ACHN (cell line): ENCODE measurements around the gene BLCAP.
A peak's percentile ranks its signal among the peaks of the same experiment; 100 is the strongest.

Experiments
- DNase-seq: peaks from one replicate; pipeline ENCODE4 v3.0.0-alpha.2; 2015
- in situ Hi-C: cut with HindIII; loops from 2 replicates; pipeline ENCODE4 v1.10.0; 2017; ENCODE audit warnings: low sequenced_read_pairs, low pct_ligation_motif_present, low pct_unique_long_range_greater_than_20kb

The BLCAP gene

DNA sequence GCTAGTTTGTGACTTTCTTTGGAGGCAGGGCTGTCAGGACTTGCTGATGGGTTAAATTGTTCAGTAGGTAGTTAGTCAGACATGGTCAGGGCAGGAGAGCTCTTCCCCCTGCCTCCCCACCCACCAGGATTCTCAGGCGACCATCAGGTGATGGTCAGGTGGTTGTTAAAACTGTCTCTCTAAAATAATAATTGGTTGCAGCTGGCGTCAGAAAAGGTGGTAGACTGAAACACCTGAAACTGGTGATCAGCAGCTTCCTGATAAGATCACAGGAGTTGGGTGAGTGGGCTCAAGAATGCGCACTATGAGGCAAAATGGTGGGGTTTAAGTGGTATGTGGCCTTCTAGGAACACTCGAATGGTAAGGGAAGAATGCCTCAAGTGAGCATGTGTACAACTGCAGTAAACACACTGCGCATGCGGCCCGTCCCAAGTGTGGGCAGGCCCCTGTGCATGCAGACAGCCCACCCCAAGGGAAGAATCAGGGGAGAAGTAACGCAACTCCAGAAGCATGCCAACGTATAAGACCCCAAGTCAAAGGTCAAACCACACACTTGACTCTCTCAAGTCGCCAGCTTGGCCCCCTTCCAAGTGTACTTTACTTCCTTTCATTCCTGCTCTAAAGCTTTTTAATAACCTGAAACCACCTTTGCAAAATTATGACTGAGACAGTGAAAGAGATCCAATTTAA is 7.9 kb upstream of the BLCAP start:
- in situ Hi-C loops, result no loop called here
- no peak for DNase-seq

- DNase-seq, result peak; percentile 71
- in situ Hi-C loops, result no loop called here
Measured at GRCh38 chr20:37534401-37535157, 6.9 kb upstream of the BLCAP start.

DNA sequence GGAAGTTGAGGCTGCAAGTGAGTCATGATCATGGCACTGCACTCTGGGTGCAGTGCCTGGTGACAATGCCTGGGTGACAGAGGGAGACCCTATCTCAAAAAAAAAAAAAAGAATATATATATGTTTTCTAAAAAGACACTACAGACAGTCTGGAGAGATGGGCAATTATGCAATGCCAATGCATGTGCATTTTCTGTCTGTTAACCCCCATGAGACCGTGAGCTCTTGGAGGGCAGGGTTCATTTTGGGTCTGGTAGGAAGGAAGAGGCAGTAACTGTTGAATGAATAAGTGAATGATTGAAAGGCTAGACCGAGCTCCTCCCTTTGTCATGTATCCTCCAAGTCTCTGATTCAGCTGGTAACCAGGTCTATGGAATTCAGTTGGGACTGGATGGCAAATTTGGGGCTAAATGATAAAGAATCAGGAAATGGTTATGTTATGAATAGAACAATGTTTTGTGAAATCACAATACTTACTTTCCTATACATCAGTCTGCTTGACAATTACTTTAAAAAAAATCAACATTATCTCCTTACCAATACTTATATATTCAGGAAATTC is 5.6 kb upstream of the BLCAP start:
- no peak for DNase-seq
- in situ Hi-C loops, result no loop called here

DNA sequence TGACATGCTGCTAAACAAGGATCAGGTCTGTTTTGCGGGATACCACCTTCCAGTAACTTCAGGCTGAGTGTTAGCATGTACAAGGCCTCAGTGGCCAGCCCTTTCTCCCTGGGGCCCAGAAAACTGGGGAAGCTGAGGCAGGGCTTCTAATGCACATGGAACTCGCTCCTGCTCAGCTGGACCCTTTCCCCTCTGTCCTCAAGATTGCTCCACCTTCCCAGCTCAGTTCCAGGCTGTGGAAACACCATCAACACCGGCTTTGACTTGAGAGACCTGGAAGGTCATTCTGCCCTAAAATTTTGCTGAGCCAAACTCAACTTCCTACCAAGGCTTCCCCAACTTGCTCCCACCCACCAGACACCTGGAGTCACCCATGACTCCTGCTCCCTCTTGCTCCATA is 4.2 kb upstream of the BLCAP start:
- no peak for DNase-seq
- in situ Hi-C loops, result no loop called here

GRCh38 chr20:37530696-37531095 is 3.0 kb upstream of the BLCAP start:
- no peak for DNase-seq
- in situ Hi-C loops, result no loop called here

DNA sequence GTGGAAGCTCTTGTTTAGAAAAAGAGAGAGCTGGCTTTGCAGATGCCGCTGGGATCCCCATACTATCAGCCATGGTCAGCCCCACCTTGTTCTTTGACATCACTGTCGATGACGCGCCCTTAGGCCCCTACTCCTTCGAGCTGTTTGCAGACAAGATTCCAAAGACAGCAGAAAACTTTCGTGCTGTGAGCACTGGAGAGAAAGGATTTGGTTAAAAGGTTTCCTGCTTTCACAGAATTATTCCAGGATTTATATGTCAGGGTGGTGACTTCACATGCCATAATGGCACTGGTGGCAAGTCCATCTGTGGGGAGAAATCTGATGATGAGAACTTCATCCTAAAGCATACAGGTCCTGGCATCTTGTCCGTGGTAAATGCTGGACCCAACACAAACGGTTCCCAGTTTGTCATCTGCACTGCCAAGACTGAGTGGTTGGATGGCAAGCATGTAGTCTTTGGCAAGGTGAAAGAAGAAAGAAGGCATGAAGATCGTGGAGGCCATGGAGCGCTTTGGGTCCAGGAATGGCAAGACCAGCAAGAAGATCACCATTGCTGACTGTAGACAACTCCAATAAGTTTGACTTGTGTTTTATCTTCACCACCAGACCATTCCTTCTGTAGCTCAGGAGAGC is 2.4 kb upstream of the BLCAP start:
- in situ Hi-C loops, result no loop called here

DNA sequence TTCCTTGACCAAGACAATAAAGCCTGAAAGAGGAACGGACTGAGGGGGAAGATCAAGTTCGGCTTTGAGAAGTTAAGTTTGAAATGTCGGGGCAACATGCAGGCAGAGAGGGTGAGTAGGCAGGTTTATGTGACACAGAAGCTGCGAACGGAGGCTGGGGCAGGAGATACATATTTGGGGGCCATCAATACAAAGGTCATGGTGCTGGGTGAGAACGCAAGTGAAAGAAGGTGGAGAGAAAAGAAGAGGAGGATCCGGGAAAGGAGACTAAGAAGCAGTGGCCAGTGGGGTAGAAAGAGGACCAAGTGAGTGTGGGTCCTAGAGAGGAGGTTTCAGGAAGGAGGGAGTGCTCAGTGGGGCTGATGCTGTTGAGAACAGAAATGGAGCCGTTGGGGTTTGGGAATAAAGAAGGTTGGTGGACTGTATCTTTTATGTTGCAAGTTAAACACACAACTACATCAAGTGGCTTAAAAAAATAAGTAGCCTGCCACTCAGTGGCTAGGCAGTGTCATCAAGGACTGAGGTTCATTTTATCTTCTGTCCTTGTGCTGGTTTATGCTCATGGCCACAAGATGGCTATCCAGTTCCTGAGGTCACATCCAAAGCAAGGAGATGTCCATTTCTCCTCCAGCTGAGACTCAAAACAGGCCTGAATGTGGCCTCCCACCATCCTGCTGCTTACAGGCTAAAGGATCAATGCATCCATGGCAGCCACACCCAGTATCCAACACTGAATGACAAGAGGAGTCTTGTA is 1.7 kb upstream of the BLCAP start:
- in situ Hi-C loops, result no loop called here
- DNase-seq, result no peak

More for the DNA sequence above, 2.4 kb upstream of the BLCAP start:
- DNase-seq, result no peak

GRCh38 chr20:37528446-37529213 is 954 bp upstream of the BLCAP start:
- no peak for DNase-seq
- in situ Hi-C loops, result no loop called here

GRCh38 chr20:37526839-37527637 is 638 bp downstream of the BLCAP start:
- in situ Hi-C loops, result no loop called here
- DNase-seq, result peak; percentile 40

DNA sequence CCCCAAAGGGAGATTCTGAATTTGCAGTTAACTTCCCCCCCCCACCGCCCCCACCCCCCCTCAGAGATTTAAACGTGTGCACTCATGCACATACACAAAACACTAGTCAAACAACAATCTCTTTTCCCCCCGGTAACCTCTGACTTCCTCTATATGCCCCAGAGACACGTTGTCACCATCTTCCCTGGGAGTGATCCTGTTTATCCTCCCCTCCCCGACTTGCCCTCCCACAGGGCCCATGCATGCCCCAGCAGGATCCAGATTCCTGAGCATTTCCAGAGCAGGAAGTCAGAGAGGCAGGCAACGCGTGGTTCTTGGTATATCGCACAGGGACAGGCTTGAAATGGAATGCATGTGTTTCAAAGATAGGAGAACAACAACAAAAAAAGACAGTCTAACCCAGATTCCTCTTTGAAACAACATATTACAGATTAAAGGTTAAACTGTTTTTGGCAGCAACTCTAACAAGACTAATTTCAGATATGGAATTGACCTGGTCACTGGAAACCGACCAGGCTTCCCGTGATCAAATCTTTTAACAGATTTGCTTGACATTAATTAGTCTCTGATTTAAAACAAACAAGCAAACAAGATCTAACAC is 1.3 kb downstream of the BLCAP start:
- in situ Hi-C loops, result no loop called here
- peak; percentile 51 for DNase-seq

GRCh38 chr20:37525810-37526209 is 1.9 kb downstream of the BLCAP start:
- DNase-seq, result no peak
- in situ Hi-C loops, result no loop called here

DNA sequence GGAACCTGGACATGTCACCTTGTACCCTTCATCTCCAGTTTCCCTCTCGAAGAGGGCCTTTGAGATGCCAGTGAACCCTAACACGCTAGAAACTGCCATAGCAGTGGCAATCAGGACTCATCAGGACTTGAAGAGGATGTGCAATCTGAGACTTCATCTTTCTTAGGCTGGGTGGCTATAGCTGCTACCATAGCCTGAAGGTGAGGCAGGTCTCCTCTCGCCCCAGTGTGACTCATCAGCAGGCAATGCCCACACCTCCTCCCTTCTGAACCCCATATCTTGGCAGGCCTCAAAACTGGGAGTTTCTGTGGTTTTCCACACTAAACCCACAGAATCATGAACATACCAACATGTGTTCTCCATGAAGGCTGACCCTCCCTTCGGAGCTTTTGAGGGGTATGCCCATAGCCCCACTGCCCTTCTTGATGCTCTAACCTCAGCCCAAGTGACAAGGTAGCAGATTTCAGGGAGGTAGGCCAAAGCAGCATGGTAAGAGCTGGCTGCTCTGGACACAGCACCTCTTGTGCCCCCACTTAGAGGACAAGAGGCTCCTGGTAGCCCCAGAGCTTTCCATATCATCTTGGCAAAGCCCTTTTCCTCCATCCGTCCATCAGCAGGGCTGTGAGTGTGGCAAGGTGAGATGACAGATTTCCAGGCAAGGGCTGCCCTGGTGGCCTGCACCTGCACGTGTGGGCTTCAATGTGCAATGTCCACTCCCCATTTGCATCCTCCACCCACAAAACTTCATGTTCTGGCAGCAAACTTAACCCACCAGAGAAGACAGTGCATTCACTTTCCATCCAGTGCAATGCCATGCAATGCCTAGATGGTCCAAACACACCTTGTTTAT is 2.6 kb downstream of the BLCAP start:
- in situ Hi-C loops, result no loop called here
- peak; percentile 29 for DNase-seq

- DNase-seq, result no peak
- in situ Hi-C loops, result no loop called here
Measured at GRCh38 chr20:37523911-37524700, 3.6 kb downstream of the BLCAP start.

- no peak for DNase-seq
- in situ Hi-C loops, result no loop called here
Measured at GRCh38 chr20:37523012-37523391, 4.7 kb downstream of the BLCAP start.

GRCh38 chr20:37522260-37523011 is 5.2 kb downstream of the BLCAP start:
- DNase-seq, result no peak
- in situ Hi-C loops, result no loop called here
